CD4-positive, alpha-beta memory T cell (primary cell): ENCODE measurements around the gene AKAP13. TPM values are rescaled to one million over a fixed set of nuclear protein-coding genes. Genes with fewer than 3 reads are reported as not detected.

Experiments used
- CTCF ChIA-PET: fragments of 350-600 bp; sonication (Branson Sonifier 250); formaldehyde crosslinking; loops from one replicate; lab custom pipeline; 2021; ENCODE audit warnings: inconsistent platforms; ENCODE audit not compliant: partially characterized antibody; lab: Charles Lee
- POLR2A ChIA-PET: fragments of 350-600 bp; sonication (Branson Sonifier 250); formaldehyde crosslinking; loops from one replicate; lab custom pipeline; 2021; ENCODE audit not compliant: partially characterized antibody; lab: Charles Lee
- DNase-seq, 5 donors: peaks; one replicate each; pipeline versions ENCODE4 v3.0.0 to v3.0.0-alpha.2; 2020 to 2022; ENCODE audit warnings: mixed read lengths in 1 of 5
- H3K27ac ChIP-seq: one replicate; pipeline ENCODE4 v1.7.0; 2013; ENCODE audit warnings: low read depth, low read length
- H3K27me3 ChIP-seq: 2 replicates; pipeline ENCODE4 v1.7.0; 2013; ENCODE audit warnings: mild to moderate bottlenecking, low read length, moderate library complexity; ENCODE audit not compliant: insufficient read depth
- H3K36me3 ChIP-seq: 2 replicates; pipeline ENCODE4 v1.7.0; 2013; ENCODE audit warnings: mild to moderate bottlenecking, low read length, moderate library complexity; ENCODE audit not compliant: insufficient read depth
- H3K4me1 ChIP-seq: 2 replicates; pipeline ENCODE4 v1.7.0; 2013; ENCODE audit warnings: mild to moderate bottlenecking, low read length, moderate library complexity; ENCODE audit not compliant: insufficient read depth
- H3K4me3 ChIP-seq, 2 donors: one replicate each; pipeline ENCODE4 v1.7.0; 2013; ENCODE audit warnings: low read length in 2 of 2, mild to moderate bottlenecking in 1 of 2
- H3K9me3 ChIP-seq, 2 donors: one replicate each; pipeline ENCODE4 v1.7.0; 2013; ENCODE audit warnings: low read length in 2 of 2, control low read depth in 1 of 2; ENCODE audit not compliant: control insufficient read depth in 1 of 2
- H3K27ac Mint-ChIP-seq, 7 donors: one replicate each; pipeline ENCODE4 v1.8.0; 2020 to 2021; ENCODE audit warnings: mixed read lengths in 7 of 7, mild to moderate bottlenecking in 6 of 7, inconsistent platforms in 3 of 7, moderate library complexity in 3 of 7
- H3K27me3 Mint-ChIP-seq, 2 donors: one replicate each; pipeline ENCODE4 v1.8.0; 2020 to 2021; ENCODE audit warnings: mixed read lengths in 2 of 2
- H3K36me3 Mint-ChIP-seq, 2 donors: one replicate each; pipeline ENCODE4 v1.8.0; 2020 to 2021; ENCODE audit warnings: mixed read lengths in 2 of 2, inconsistent platforms in 1 of 2, mild to moderate bottlenecking in 1 of 2
- H3K4me1 Mint-ChIP-seq, 4 donors: one replicate each; pipeline ENCODE4 v1.8.0; 2020 to 2021; ENCODE audit warnings: mixed read lengths in 4 of 4, mild to moderate bottlenecking in 1 of 4
- H3K4me3 Mint-ChIP-seq, 8 donors: one replicate each; pipeline ENCODE4 v1.8.0; 2020 to 2021; ENCODE audit warnings: mixed read lengths in 8 of 8, mild to moderate bottlenecking in 7 of 8, moderate library complexity in 6 of 8, inconsistent platforms in 3 of 8
- H3K9me3 Mint-ChIP-seq, 8 donors: one replicate each; pipeline ENCODE4 v1.8.0; 2020 to 2021; ENCODE audit warnings: mixed read lengths in 8 of 8, mild to moderate bottlenecking in 5 of 8, inconsistent platforms in 3 of 8, moderate library complexity in 1 of 8
- intact Hi-C: fragments of 100-400 bp; cut with micrococcal nuclease; formaldehyde crosslinking; loops from one replicate; pipeline ENCODE4 v1.15.1; 2023
- polyA plus RNA-seq, 2 donors: library from polyadenylated mRNA; unstranded; fragments of 300-500 nt; fragmentation: Illumina TruSeq; gene quantifications; one replicate each; pipeline ENCODE4 v1.2.3, GENCODE V29; 2021
- total RNA-seq, 2 experiments: library from RNA; stranded (reverse); gene quantifications; one replicate each; pipeline ENCODE4 v1.2.3, GENCODE V29; 2021

Gene AKAP13
- total and polyA plus RNA-seq, 4 experiments from 2014 or later: 68.7 to 319 (median 247) TPM

- Mint-ChIP-seq H3K4me1 (peaks cover 27 to 43% (median 34%) of the 10 kb centered on the region in 4 donors), H3K27ac (peak overlapping the region in 5 of 7 donors; percentile 16 to 78 (median 75)), H3K9me3 (no peaks in the 10 kb centered on the region), H3K4me3 (peak overlapping the region in 1 of 8 donors; percentile 42), H3K36me3 (peaks cover 0 to 12% of the 10 kb centered on the region in 2 donors), H3K27me3 (no peaks in the 10 kb centered on the region)
- DNase-seq: no peak
- H3K9me3 ChIP-seq: no peaks in the 10 kb centered on the region
- no peaks in the 10 kb centered on the region for H3K36me3 ChIP-seq
- ChIA-PET POLR2A (interaction anchor here (1.4 to 6.5 kb wide), 2 partner anchors 10 to 48 kb away, joined by 4 to 89 read pairs; no protein-coding TSS in a partner anchor), CTCF (interaction anchor here (1.0 to 3.6 kb wide), 5 partner anchors 36 to 145 kb away, joined by 3 to 26 read pairs (median 4); no protein-coding TSS in a partner anchor)
- intact Hi-C loops: no loop called here
- H3K4me3 ChIP-seq: no peak overlapping the region
- no peak overlapping the region for H3K27ac ChIP-seq
- H3K27me3 ChIP-seq: no peaks in the 10 kb centered on the region
- peaks cover 37% of the 10 kb centered on the region for H3K4me1 ChIP-seq
These were observed 2.4 kb upstream of the AKAP13 start for GRCh38 chr15:85377986-85378385.

GRCh38 chr15:85379403-85380131 is 836 bp upstream of the AKAP13 start:
- no peaks in the 10 kb centered on the region for H3K9me3 Mint-ChIP-seq

GRCh38 chr15:85380812-85381642 is 624 bp downstream of the AKAP13 start:
- H3K36me3 Mint-ChIP-seq: peaks cover 3 to 15% of the 10 kb centered on the region in 2 donors
- peaks cover 41 to 68% (median 57%) of the 10 kb centered on the region in 4 donors for H3K4me1 Mint-ChIP-seq
- no peaks in the 10 kb centered on the region for H3K27me3 ChIP-seq
- intact Hi-C loops: loop anchor here (1.0 to 10.0 kb wide), 6 partner anchors 27 to 400 kb away; partner anchors contain the start of gene PDE8A
- H3K27me3 Mint-ChIP-seq: no peaks in the 10 kb centered on the region
- peak; percentile 66 to 71 (median 69) for DNase-seq
- peak overlapping the region; percentile 68 for H3K27ac ChIP-seq
- peaks cover 66% of the 10 kb centered on the region for H3K4me1 ChIP-seq
- peak overlapping the region in 1 of 2 donors; percentile 59 for H3K4me3 ChIP-seq
- POLR2A ChIA-PET: interaction anchor here (0.8 to 6.5 kb wide), 21 partner anchors 12 to 665 kb away, joined by 3 to 89 read pairs (median 4); partner anchors contain the start of gene SEC11A
- H3K4me3 Mint-ChIP-seq: peak overlapping the region; percentile 82 to 96 (median 90)
- CTCF ChIA-PET: interaction anchor here (0.8 to 3.6 kb wide), 9 partner anchors 24 to 85 kb away, joined by 3 to 26 read pairs (median 4); no protein-coding TSS in a partner anchor
- H3K9me3 Mint-ChIP-seq: no peaks in the 10 kb centered on the region
- H3K36me3 ChIP-seq: no peaks in the 10 kb centered on the region
- no peaks in the 10 kb centered on the region for H3K9me3 ChIP-seq
- H3K27ac Mint-ChIP-seq: peak overlapping the region; percentile 88 to 98 (median 94)

More at GRCh38 chr15:85379403-85380131, 836 bp upstream of the AKAP13 start:
- Mint-ChIP-seq H3K4me1 (peaks cover 38 to 58% (median 47%) of the 10 kb centered on the region in 4 donors), H3K36me3 (peaks cover 0 to 12% of the 10 kb centered on the region in 2 donors), H3K27me3 (no peaks in the 10 kb centered on the region), H3K4me3 (peak overlapping the region; percentile 79 to 96 (median 90)), H3K27ac (peak overlapping the region; percentile 88 to 98 (median 96))
- H3K4me3 ChIP-seq: peak overlapping the region; percentile 10 to 59
- POLR2A ChIA-PET: interaction anchor here (0.7 to 6.5 kb wide), 26 partner anchors 10 to 664 kb away, joined by 3 to 89 read pairs (median 4); partner anchors contain the start of gene SEC11A
- H3K4me1 ChIP-seq: peaks cover 53% of the 10 kb centered on the region
- intact Hi-C loops: loop anchor here (1.0 to 10.0 kb wide), 7 partner anchors 29 to 399 kb away; partner anchors contain the start of gene PDE8A
- H3K36me3 ChIP-seq: no peaks in the 10 kb centered on the region
- peak in 4 of 5 donors; percentile 77 to 81 (median 77) for DNase-seq
- H3K9me3 ChIP-seq: no peaks in the 10 kb centered on the region
- CTCF ChIA-PET: interaction anchor here (0.6 to 3.6 kb wide), 12 partner anchors 25 to 461 kb away, joined by 3 to 26 read pairs (median 4); no protein-coding TSS in a partner anchor
- peak overlapping the region; percentile 85 for H3K27ac ChIP-seq
- H3K27me3 ChIP-seq: no peaks in the 10 kb centered on the region

GRCh38 chr15:85381850-85382751 is 1.7 kb downstream of the AKAP13 start:
- H3K9me3 Mint-ChIP-seq: no peaks in the 10 kb centered on the region
- DNase-seq: no peak
- H3K36me3 Mint-ChIP-seq: peaks cover 3 to 18% of the 10 kb centered on the region in 2 donors
- Histone ChIP-seq H3K4me3 (peak overlapping the region in 1 of 2 donors; percentile 50), H3K4me1 (peaks cover 69% of the 10 kb centered on the region), H3K27me3 (no peaks in the 10 kb centered on the region), H3K36me3 (no peaks in the 10 kb centered on the region), H3K27ac (peak overlapping the region; percentile 68), H3K9me3 (no peaks in the 10 kb centered on the region)
- ChIA-PET POLR2A (interaction anchor here (1.2 to 6.5 kb wide), 5 partner anchors 19 to 66 kb away, joined by 3 to 89 read pairs (median 14); no protein-coding TSS in a partner anchor), CTCF (interaction anchor here (1.1 to 1.9 kb wide), 3 partner anchors 32 to 86 kb away, joined by 3 to 5 read pairs (median 4); no protein-coding TSS in a partner anchor)
- intact Hi-C loops: loop anchor here (2.0 to 10.0 kb wide), 4 partner anchors 61 to 401 kb away; partner anchors contain the start of gene PDE8A
- H3K4me1 Mint-ChIP-seq: peaks cover 42 to 71% (median 58%) of the 10 kb centered on the region in 4 donors
- H3K4me3 Mint-ChIP-seq: peak overlapping the region; percentile 78 to 92 (median 88)
- H3K27ac Mint-ChIP-seq: peak overlapping the region; percentile 32 to 95 (median 85)
- no peaks in the 10 kb centered on the region for H3K27me3 Mint-ChIP-seq

- Mint-ChIP-seq H3K36me3 (peaks cover 7 to 18% of the 10 kb centered on the region in 2 donors), H3K27me3 (no peaks in the 10 kb centered on the region), H3K27ac (peak overlapping the region in 6 of 7 donors; percentile 25 to 89 (median 73)), H3K9me3 (no peaks in the 10 kb centered on the region), H3K4me3 (peak overlapping the region in 7 of 8 donors; percentile 7 to 92 (median 85)), H3K4me1 (peaks cover 43 to 63% (median 56%) of the 10 kb centered on the region in 4 donors)
- ChIA-PET CTCF (interaction anchor here (1.1 to 1.9 kb wide), 4 partner anchors 24 to 103 kb away, joined by 3 to 11 read pairs (median 5); no protein-coding TSS in a partner anchor), POLR2A (interaction anchor here (1.3 to 6.5 kb wide), 3 partner anchors 18 to 53 kb away, joined by 6 to 89 read pairs (median 44); no protein-coding TSS in a partner anchor)
- intact Hi-C loops: loop anchor here (5.0 to 10.0 kb wide), 2 partner anchors 66 to 322 kb away; no protein-coding TSS in a partner anchor
- Histone ChIP-seq H3K4me1 (peaks cover 73% of the 10 kb centered on the region), H3K27me3 (no peaks in the 10 kb centered on the region), H3K4me3 (no peak overlapping the region), H3K9me3 (no peaks in the 10 kb centered on the region), H3K27ac (no peak overlapping the region), H3K36me3 (no peaks in the 10 kb centered on the region)
- DNase-seq: no peak
These were observed 2.5 kb downstream of the AKAP13 start for GRCh38 chr15:85382942-85383341.
